ENCODE measurements around the gene PALB2.

Gene PALB2

GRCh38 chr16:23556881-23557778, 84.0 kb downstream of the PALB2 start, which contains the start of the genes EARS2 and UBFD1:
EARS2 (minus strand) TSS chr16:23557350; CDS start chr16:23557343, 7 bp downstream.
UBFD1 (plus strand) TSS chr16:23557727; CDS start chr16:23557743, 16 bp downstream.
- peak; percentile 95 to 99 (median 97) for DNase-seq (ENCODE audit: low read depth in 2 of 3, low spot score in 2 of 3)

GRCh38 chr16:23554536-23554935, 86.6 kb downstream of the PALB2 start:
- no peak for DNase-seq (ENCODE audit: low read depth in 2 of 3, low spot score in 2 of 3)
